Bone marrow (tissue), 2 donors: ENCODE measurements around the gene POC1B.
A peak's percentile ranks its signal among the peaks of the same experiment; 100 is the strongest.

Source experiments
- DNase-seq, 2 donors: peaks; one replicate each; lab custom pipeline; 2025; lab: John Stamatoyannopoulos, UW

Gene POC1B

GRCh38 chr12:89539426-89540223 is 13.8 kb upstream of the POC1B start:
- no peak for DNase-seq

- DNase-seq: no peak
These were observed 13.1 kb upstream of the POC1B start for GRCh38 chr12:89538897-89539296.

GRCh38 chr12:89537389-89537788 is 11.5 kb upstream of the POC1B start:
- DNase-seq: no peak

GRCh38 chr12:89529738-89530137 is 3.9 kb upstream of the POC1B start:
- DNase-seq: peak in 1 of 2 donors; percentile 75

- DNase-seq: peak in 1 of 2 donors; percentile 11
These were observed 2.6 kb upstream of the POC1B start for GRCh38 chr12:89528434-89528833.

GRCh38 chr12:89525305-89525823 is 483 bp downstream of the POC1B start:
- DNase-seq: no peak

- peak; percentile 76 to 86 for DNase-seq
These were observed 1.1 kb downstream of the POC1B start, which contains the start of gene GALNT4 for GRCh38 chr12:89524541-89525304. Gene GALNT4, minus strand, starts transcription at chr12:89524796. Its CDS starts 247 bp downstream, at chr12:89524549.

GRCh38 chr12:89523843-89524540 is 1.9 kb downstream of the POC1B start:
- no peak for DNase-seq

GRCh38 chr12:89523393-89523792 is 2.5 kb downstream of the POC1B start:
- no peak for DNase-seq

GRCh38 chr12:89521364-89522223 is 4.3 kb downstream of the POC1B start:
- DNase-seq: no peak

GRCh38 chr12:89517720-89518119 is 8.1 kb downstream of the POC1B start:
- no peak for DNase-seq

GRCh38 chr12:89516633-89517032 is 9.2 kb downstream of the POC1B start:
- DNase-seq: no peak

- no peak for DNase-seq
These were observed 11.1 kb downstream of the POC1B start for GRCh38 chr12:89514751-89515150.

- no peak for DNase-seq
These were observed 12.3 kb downstream of the POC1B start for GRCh38 chr12:89513544-89513943.

GRCh38 chr12:89507015-89507824 is 18.6 kb downstream of the POC1B start:
- no peak for DNase-seq

GRCh38 chr12:89506050-89506449 is 19.8 kb downstream of the POC1B start:
- DNase-seq: no peak

GRCh38 chr12:89504560-89505346 is 21.1 kb downstream of the POC1B start:
- DNase-seq: no peak

- DNase-seq: no peak
These were observed 24.1 kb downstream of the POC1B start for GRCh38 chr12:89501793-89502192.

- no peak for DNase-seq
These were observed 26.0 kb downstream of the POC1B start for GRCh38 chr12:89499857-89500256.

- DNase-seq: no peak
These were observed 28.4 kb downstream of the POC1B start for GRCh38 chr12:89497467-89497866.
